D721Med (cell line): Measurements from ENCODE around the gene IQSEC3.

Source experiments
- DNase-seq: peaks from one replicate; pipeline ENCODE4 v3.0.0; 2011; ENCODE audit warnings: low spot score; ENCODE audit not compliant: insufficient read length
- FAIRE-seq: peaks from 2 replicates; lab custom pipeline; 2011; peaks lifted over from hg19 to GRCh38; lab: Jason Lieb, UNC
- CTCF ChIP-seq: IDR thresholded peaks from 2 replicates; pipeline ENCODE4 v1.5.1; 2012; ENCODE audit warnings: mild to moderate bottlenecking, control low read depth; ENCODE audit not compliant: insufficient read depth; ENCODE audit errors: missing control alignments

IQSEC3 gene

GRCh38 chr12:153080-153746 is 86.6 kb downstream of the IQSEC3 start:
- no peak for FAIRE-seq
- peak; percentile 94 for DNase-seq
- TF ChIP-seq CTCF = peak; percentile 88

GRCh38 chr12:154058-154457 is 87.5 kb downstream of the IQSEC3 start:
- TF ChIP-seq CTCF = no peak
- no peak for DNase-seq
- no peak for FAIRE-seq

GRCh38 chr12:155006-155405 is 88.4 kb downstream of the IQSEC3 start:
- FAIRE-seq (no peak), DNase-seq (no peak)
- no peak for TF ChIP-seq CTCF

DNA sequence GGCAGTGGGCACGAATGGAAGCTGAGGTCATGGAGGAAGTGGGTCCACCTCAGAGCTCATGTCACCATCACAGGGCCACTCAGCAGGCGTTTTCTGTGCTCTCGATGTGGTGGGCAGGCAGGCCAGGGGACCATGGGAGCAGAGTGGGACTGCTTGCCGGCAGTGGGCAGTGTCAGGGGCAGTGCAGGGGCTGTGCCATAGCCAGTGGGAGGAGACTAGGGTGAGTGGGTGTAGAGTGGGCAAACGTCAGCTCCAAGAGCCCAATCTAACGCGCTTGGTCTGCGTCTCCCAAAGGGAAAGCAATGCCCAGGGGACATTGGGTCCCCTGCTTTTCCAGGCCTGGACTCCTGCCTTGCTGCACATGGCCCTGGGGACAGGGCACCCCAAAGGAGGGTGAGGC is 89.1 kb downstream of the IQSEC3 start:
- FAIRE-seq (no peak), DNase-seq (no peak)
- TF ChIP-seq CTCF = no peak

- DNase-seq (no peak), FAIRE-seq (no peak)
- no peak for TF ChIP-seq CTCF
Observed at GRCh38 chr12:156945-157344, 90.4 kb downstream of the IQSEC3 start.

- no peak for DNase-seq
- TF ChIP-seq CTCF = no peak
- no peak for FAIRE-seq
Observed at GRCh38 chr12:157644-158043, 91.1 kb downstream of the IQSEC3 start.

GRCh38 chr12:159156-159782 is 92.7 kb downstream of the IQSEC3 start:
- DNase-seq = no peak
- no peak for TF ChIP-seq CTCF
- no peak for FAIRE-seq
